ENCODE measurements around the gene ADPRHL1. TPM values are rescaled to one million over a fixed set of nuclear protein-coding genes. Genes with fewer than 3 reads are reported as not detected.
"Not testable (repeated sequence)": the region's sequence is repeated elsewhere in the genome, so short reads cannot be mapped to it uniquely, and the experiment has no call there.

ADPRHL1 gene
- total RNA-seq, 2 experiments from 2014 or later = 0.10 to 0.57 TPM

GRCh38 chr13:113449693-113450347 lies 3.5 kb downstream of the ADPRHL1 start:
- Mint-ChIP-seq H3K4me1 (ENCODE audit: low read depth) (no peaks in the 10 kb centered on the region), H3K27me3 (ENCODE audit: low read depth) (no peaks in the 10 kb centered on the region), H3K27ac (peak overlapping the region; percentile 46), H3K4me3 (peak overlapping the region; percentile 65), H3K9me3 (no peaks in the 10 kb centered on the region), H3K36me3 (ENCODE audit: low read depth) (peaks cover 1% of the 10 kb centered on the region)
- no peak for DNase-seq
- CTCF ChIA-PET = no interaction called here
- intact Hi-C loops (cut with micrococcal nuclease) = no loop called here

- Mint-ChIP-seq H3K27ac (peak overlapping the region; percentile 46), H3K36me3 (ENCODE audit: low read depth) (peaks cover 1% of the 10 kb centered on the region), H3K27me3 (ENCODE audit: low read depth) (no peaks in the 10 kb centered on the region), H3K9me3 (no peaks in the 10 kb centered on the region), H3K4me3 (peak overlapping the region; percentile 65), H3K4me1 (ENCODE audit: low read depth) (no peaks in the 10 kb centered on the region)
- peak; percentile 76 for DNase-seq
- intact Hi-C loops (cut with micrococcal nuclease) = no loop called here
- CTCF ChIA-PET = no interaction called here
Observed at GRCh38 chr13:113448885-113449692, 4.2 kb downstream of the ADPRHL1 start.

DNA sequence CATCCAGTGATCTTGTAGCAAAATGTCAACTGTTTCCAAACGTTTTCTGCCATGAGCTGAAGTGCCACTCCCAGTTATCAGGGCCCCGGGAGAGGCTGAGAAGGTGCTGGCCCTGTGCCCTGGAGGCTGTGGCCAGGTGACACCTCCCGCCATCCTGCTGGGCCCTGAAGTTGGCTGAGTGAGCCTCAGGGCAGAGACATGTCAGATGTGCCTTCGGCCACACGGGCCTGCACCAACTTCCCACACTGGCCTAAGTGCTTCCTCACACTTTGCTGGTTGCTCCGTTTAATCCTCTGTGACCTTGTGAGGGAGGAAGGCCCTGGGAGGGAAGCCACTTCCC lies 4.8 kb downstream of the ADPRHL1 start:
- H3K27ac Mint-ChIP-seq = no peak overlapping the region
- intact Hi-C loops (cut with micrococcal nuclease) = no loop called here

GRCh38 chr13:113447596-113447995 lies 5.7 kb downstream of the ADPRHL1 start:
- CTCF ChIA-PET = no interaction called here
- DNase-seq = no peak
- Mint-ChIP-seq H3K9me3 (no peaks in the 10 kb centered on the region), H3K27ac (no peak overlapping the region), H3K36me3 (ENCODE audit: low read depth) (peaks cover 3% of the 10 kb centered on the region), H3K4me3 (no peak overlapping the region), H3K27me3 (ENCODE audit: low read depth) (no peaks in the 10 kb centered on the region), H3K4me1 (ENCODE audit: low read depth) (no peaks in the 10 kb centered on the region)
- intact Hi-C loops (cut with micrococcal nuclease) = no loop called here

More for the DNA sequence above, 4.8 kb downstream of the ADPRHL1 start:
- H3K9me3 Mint-ChIP-seq = no peaks in the 10 kb centered on the region
- no peaks in the 10 kb centered on the region for H3K27me3 Mint-ChIP-seq (ENCODE audit: low read depth)
- CTCF ChIA-PET = interaction anchor here (0.6 kb wide), 1 partner anchor 104 kb away, joined by 3 read pairs; no protein-coding TSS in a partner anchor
- DNase-seq = no peak
- H3K4me1 Mint-ChIP-seq (ENCODE audit: low read depth) = no peaks in the 10 kb centered on the region
- peak overlapping the region; percentile 65 for H3K4me3 Mint-ChIP-seq
- H3K36me3 Mint-ChIP-seq (ENCODE audit: low read depth) = peaks cover 1% of the 10 kb centered on the region

- Mint-ChIP-seq H3K9me3 (peaks cover 3% of the 10 kb centered on the region), H3K36me3 (ENCODE audit: low read depth) (peaks cover 5% of the 10 kb centered on the region), H3K27ac (no peak overlapping the region), H3K4me1 (ENCODE audit: low read depth) (no peaks in the 10 kb centered on the region), H3K27me3 (ENCODE audit: low read depth) (no peaks in the 10 kb centered on the region), H3K4me3 (no peak overlapping the region)
- no peak for DNase-seq
- CTCF ChIA-PET = interaction anchor here (0.7 kb wide), 1 partner anchor 27 kb away, joined by 3 read pairs; no protein-coding TSS in a partner anchor
- intact Hi-C loops (cut with micrococcal nuclease) = no loop called here
Observed at GRCh38 chr13:113446488-113446854, 6.8 kb downstream of the ADPRHL1 start.

GRCh38 chr13:113445791-113446487 lies 7.3 kb downstream of the ADPRHL1 start:
- DNase-seq = no peak
- Mint-ChIP-seq H3K9me3 (peaks cover 5% of the 10 kb centered on the region), H3K36me3 (ENCODE audit: low read depth) (peaks cover 5% of the 10 kb centered on the region), H3K27ac (no peak overlapping the region), H3K4me1 (ENCODE audit: low read depth) (no peaks in the 10 kb centered on the region), H3K27me3 (ENCODE audit: low read depth) (no peaks in the 10 kb centered on the region), H3K4me3 (no peak overlapping the region)
- intact Hi-C loops (cut with micrococcal nuclease) = no loop called here
- CTCF ChIA-PET = interaction anchor here (0.7 kb wide), 1 partner anchor 26 kb away, joined by 3 read pairs; no protein-coding TSS in a partner anchor

DNA sequence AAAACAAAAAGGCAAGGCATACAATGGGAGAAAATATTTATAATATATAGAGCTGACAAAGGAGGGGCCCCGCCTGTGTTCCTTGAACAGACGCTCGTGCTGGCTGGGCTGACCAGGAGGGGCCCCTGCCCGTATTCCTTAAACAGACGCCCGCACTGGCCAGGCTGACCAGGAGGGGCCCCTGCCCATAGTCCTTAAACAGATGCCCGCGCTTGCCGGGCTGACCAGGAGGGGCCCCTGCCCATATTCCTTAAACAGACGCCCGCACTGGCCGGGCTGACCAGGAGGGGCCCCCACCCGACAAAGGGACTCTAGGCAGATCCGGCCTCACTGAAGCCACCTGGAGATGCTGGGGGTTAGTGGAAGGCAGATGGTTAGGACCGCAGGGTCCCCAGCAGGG lies 9.3 kb downstream of the ADPRHL1 start:
- H3K36me3 Mint-ChIP-seq (ENCODE audit: low read depth) = peaks cover 5% of the 10 kb centered on the region
- no peak overlapping the region for H3K4me3 Mint-ChIP-seq
- intact Hi-C loops (cut with micrococcal nuclease) = no loop called here
- H3K27me3 Mint-ChIP-seq (ENCODE audit: low read depth) = no peaks in the 10 kb centered on the region
- no peak overlapping the region for H3K27ac Mint-ChIP-seq
- H3K9me3 Mint-ChIP-seq = peaks cover 5% of the 10 kb centered on the region
- no peak for DNase-seq
- no peaks in the 10 kb centered on the region for H3K4me1 Mint-ChIP-seq (ENCODE audit: low read depth)
- CTCF ChIA-PET = interaction anchor here (0.6 kb wide), 1 partner anchor 43 kb away, joined by 3 read pairs; no protein-coding TSS in a partner anchor

- H3K9me3 Mint-ChIP-seq = peaks cover 5% of the 10 kb centered on the region
- no peak for DNase-seq
- no peaks in the 10 kb centered on the region for H3K27me3 Mint-ChIP-seq (ENCODE audit: low read depth)
- H3K4me3 Mint-ChIP-seq = no peak overlapping the region
- H3K4me1 Mint-ChIP-seq (ENCODE audit: low read depth) = no peaks in the 10 kb centered on the region
- CTCF ChIA-PET = interaction anchor here (0.5 kb wide), 1 partner anchor 200 kb away, joined by 3 read pairs; no protein-coding TSS in a partner anchor
- intact Hi-C loops (cut with micrococcal nuclease) = no loop called here
- H3K36me3 Mint-ChIP-seq (ENCODE audit: low read depth) = peaks cover 5% of the 10 kb centered on the region
- no peak overlapping the region for H3K27ac Mint-ChIP-seq
Observed at GRCh38 chr13:113442985-113443362, 10.3 kb downstream of the ADPRHL1 start.

DNA sequence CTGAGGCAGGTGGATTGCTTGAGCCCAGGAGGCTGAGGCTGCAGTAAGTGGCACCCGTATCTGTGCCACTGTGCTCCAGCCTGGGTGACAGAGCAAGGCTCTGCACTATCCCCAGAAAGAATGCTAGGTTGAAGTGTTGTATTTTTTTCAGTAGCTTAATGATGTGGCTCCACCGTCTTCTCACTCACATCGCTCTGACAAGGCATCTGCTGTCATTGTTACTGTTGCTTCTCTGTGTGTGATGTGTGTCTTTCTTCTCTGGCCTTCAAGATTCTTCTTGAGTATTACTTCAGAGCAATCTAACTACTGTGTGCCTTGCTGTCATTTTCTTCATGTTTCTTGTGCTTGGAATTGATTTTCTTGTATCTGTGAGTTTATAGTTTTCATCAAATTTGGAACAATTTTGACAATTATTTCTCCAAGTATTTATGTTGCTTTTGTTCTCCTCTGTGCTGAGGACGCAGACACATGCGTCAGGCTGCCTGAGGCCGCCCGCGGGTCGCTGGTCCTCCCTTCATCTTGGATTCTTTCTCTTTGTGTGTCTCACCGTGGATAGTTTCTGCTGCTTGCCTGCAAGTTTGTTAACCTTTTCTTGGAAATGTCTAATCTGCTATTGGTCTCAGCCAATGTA lies 10.8 kb downstream of the ADPRHL1 start:
- Mint-ChIP-seq H3K4me1 (ENCODE audit: low read depth) (no peaks in the 10 kb centered on the region), H3K36me3 (ENCODE audit: low read depth) (peaks cover 5% of the 10 kb centered on the region), H3K4me3 (no peak overlapping the region), H3K27ac (no peak overlapping the region), H3K9me3 (peaks cover 5% of the 10 kb centered on the region), H3K27me3 (ENCODE audit: low read depth) (no peaks in the 10 kb centered on the region)
- DNase-seq = no peak
- CTCF ChIA-PET = no interaction called here
- intact Hi-C loops (cut with micrococcal nuclease) = no loop called here

DNA sequence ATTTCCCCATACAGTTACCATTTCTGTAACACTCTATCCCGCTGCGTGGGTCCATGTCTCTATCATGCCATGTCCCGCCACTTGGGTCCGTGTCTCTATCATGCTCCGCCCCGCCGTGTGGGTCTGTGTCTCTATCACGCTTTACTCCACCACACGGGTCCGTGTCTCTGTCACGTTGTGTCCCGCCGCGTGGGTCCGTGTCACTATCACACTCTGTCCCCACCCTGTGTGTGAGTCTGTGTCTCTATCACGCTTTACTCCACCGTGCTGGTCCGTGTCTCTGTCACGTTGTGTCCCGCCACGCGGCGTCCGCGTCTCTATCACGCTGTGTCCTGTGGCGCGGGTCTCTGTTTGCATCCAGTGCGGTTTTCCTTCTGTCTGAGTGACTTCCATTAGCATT lies 11.6 kb downstream of the ADPRHL1 start:
- Mint-ChIP-seq H3K4me3 (no peak overlapping the region), H3K36me3 (ENCODE audit: low read depth) (peaks cover 5% of the 10 kb centered on the region), H3K9me3 (peaks cover 5% of the 10 kb centered on the region), H3K27me3 (ENCODE audit: low read depth) (no peaks in the 10 kb centered on the region), H3K4me1 (ENCODE audit: low read depth) (no peaks in the 10 kb centered on the region), H3K27ac (no peak overlapping the region)
- DNase-seq = no peak
- CTCF ChIA-PET = no interaction called here
- intact Hi-C loops (cut with micrococcal nuclease) = no loop called here

GRCh38 chr13:113437408-113438010 lies 15.8 kb downstream of the ADPRHL1 start:
- no peak for DNase-seq
- Mint-ChIP-seq H3K9me3 (peaks cover 5% of the 10 kb centered on the region), H3K4me1 (ENCODE audit: low read depth) (no peaks in the 10 kb centered on the region), H3K4me3 (no peak overlapping the region), H3K36me3 (ENCODE audit: low read depth) (peaks cover 1% of the 10 kb centered on the region), H3K27ac (no peak overlapping the region), H3K27me3 (ENCODE audit: low read depth) (no peaks in the 10 kb centered on the region)
- intact Hi-C loops (cut with micrococcal nuclease) = no loop called here
- CTCF ChIA-PET = no interaction called here

DNA sequence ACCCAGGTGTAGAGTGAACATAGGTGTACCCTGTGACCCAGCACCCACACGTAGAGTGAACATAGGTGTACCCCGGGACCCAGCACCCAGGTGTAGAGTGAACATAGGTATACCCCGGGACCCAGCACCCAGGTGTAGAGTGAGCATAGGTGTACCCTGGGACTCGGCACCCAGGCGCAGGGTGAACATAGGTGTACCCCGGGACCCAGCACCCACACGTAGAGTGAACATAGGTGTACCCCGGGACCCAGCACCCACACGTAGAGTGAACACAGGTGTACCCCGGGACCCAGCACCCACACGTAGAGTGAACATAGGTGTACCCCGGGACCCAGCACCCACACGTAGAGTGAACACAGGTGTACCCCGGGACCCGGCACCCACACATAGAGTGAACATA lies 16.4 kb downstream of the ADPRHL1 start:
- H3K9me3 Mint-ChIP-seq; intact Hi-C loops (cut with micrococcal nuclease); H3K36me3 Mint-ChIP-seq (ENCODE audit: low read depth); DNase-seq; CTCF ChIA-PET; H3K27ac Mint-ChIP-seq; H3K4me1 Mint-ChIP-seq (ENCODE audit: low read depth); H3K4me3 Mint-ChIP-seq; H3K27me3 Mint-ChIP-seq (ENCODE audit: low read depth): not testable (repeated sequence)
